Fibroblast of skin of left biceps (primary cell): ENCODE results near the gene KRTAP10-1.
"Not testable (repeated sequence)": the region's sequence is repeated elsewhere in the genome, so short reads cannot be mapped to it uniquely, and the experiment has no call there.

Experiments used
- DNase-seq, 2 experiments: peaks; one replicate each; pipeline ENCODE4 v3.0.0-alpha.2; 2013; ENCODE audit warnings: low read depth in 2 of 2

The KRTAP10-1 gene

DNA sequence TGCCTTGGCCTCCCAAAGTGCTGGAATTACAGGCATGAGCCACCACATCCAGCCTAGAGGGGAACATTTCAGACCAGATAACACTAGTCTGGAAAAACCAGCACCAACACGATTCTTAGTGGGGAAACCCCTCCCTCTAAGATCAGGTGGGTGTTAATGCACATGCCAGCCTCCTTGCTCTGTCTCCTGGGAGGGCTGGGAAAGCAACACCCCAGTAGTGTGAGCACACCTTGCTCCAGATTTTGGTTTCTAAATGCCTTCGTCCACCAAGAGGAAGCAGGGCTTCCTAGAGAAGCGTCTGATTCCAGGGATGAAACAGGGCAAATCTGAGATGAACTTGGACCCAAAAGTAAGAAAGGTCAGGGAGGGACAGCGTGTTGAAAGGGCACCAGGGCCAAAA is 31.3 kb upstream of the KRTAP10-1 start:
- DNase-seq: no peak

DNA sequence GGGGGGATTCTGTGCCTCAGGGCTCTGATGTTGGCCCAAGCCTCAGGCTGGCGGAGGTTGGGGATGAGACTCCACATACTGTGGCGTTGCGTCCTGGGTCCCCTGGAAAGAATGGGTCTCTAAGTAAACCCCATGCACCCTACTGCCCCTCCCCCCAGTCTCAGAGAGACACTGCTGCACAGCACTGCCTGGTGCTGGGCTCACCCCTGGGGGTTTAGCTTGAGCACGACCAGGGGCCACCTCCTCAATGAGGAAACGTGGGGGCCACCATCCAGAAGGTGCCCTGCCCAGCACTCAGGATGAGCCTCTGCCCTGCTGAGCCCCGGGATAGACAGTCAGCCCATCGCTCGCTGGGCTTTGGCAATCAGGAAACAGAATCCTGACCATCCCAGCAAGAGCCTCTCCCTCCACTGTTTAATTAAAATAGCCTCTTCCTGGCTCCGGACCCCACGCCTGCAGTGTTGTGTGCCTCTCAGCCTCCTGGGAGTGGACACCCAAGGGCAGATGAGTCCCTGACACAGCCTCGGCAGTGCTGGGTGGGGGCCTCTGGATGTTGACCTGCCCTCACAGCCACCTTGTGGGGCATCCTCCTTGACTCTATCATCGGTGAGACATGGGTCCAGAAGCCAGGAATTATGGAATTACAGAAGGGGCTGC is 30.0 kb upstream of the KRTAP10-1 start:
- DNase-seq: no peak

DNA sequence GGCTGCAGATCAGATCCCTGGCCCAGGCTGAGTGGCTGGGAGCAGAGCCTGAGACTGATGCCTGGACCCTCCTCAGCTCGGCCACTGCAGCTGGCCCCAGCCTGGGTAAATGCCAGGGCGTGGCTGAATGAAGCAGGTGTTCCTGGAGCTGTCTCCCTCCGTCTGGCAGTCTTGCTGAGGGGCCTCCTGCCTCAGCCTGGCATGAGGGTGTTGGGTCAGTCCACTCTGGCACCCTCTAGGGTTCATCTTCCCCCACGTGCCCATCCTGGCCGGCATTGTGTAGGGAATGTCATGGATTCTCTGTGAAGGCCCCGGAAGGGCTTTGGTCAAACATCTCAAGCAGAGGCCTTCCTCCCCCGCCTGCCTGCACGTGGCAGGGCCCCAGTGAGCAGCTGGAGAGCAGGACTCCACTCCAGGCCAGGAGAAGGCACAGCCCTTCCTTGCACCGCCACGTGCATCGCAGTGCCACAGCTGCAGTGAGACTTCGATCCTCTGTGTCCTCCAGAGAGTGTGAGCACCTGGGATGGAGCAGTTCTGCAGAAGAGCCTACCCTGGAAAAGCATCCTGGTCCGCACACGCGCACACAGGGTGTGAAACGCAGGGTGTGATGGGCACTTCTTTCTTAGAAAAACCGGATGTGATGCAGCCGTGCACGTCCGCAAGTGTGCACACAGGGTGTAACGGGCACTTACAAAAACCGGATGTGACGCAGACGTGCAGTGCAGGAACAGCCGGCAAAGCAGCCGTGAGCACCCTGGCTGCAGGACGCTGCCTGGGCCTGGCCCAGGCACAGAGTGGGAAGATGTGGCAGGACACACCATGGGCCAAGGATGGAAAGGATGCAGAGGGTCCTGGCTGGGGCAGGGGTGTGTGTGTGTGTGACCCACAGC is 28.9 kb upstream of the KRTAP10-1 start:
- DNase-seq: no peak

DNA sequence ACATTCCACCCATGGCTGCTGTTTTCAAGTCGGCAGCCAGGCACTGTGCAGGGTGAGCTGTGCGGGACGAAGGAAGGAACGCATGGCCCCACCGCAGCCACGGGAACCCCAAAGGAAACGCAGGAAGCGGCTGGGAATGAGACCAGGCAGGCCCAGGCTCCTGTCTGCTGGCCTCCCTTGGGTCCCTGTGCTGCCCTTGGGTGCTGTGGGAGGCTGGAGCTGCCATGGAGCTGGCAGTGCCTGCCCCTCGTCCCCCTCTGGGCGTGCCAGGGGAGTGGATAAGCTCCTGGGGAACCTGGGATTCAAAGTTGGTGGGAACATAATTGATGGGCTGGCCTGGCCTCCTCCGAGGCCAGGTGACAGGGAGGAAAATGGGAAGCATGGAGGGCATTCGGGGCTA is 28.3 kb upstream of the KRTAP10-1 start:
- DNase-seq: no peak

DNA sequence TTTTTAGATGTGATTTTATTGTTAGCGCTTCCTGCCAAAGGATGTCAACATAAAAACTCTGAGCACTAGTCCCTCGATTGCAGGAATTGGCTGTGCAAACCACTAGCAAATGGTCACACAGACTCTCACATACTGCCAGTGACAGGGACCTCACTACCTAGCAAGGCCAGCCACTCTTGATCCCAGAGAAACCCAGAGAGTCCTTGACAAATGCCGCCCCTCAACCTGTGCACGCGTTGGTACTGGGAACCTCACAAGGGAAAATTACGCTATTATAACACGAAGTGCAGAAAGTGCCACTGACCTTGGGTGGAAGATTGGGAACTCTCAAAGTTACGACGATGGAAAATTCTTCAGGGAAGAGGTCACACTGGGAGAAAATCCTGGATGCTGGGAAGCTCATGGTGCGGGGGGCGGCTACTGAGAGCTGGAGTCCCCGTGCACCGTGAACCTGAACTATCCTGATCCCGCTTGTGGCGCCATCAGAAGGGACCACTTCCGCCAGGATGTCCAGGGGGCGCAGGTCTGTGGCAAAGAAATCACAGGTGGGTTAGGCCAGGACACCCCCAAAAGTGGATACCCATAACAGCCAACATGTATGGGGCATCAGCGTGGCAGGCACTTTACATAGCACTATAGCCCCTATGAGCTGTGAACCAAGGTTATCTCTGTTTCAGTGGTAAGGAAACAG is 27.6 kb upstream of the KRTAP10-1 start:
- DNase-seq: no peak

DNA sequence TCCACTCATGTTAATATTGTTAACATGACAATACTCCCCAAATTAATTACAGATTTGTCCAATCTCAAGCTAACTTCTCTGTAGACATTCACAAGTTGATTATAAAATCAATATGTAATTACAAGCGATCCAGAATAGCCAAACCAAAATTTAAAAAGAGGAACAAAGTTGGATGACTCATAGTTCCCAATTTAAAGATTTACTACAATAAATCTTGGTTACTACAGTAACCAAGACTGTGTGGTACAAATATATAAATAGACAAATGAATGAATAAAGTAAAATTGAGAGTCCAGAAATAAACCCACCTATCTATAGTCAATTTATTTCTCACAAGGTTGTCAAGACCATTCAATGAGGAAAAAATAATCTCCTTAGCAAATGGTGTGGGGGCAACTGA is 26.4 kb upstream of the KRTAP10-1 start:
- DNase-seq: no peak

DNA sequence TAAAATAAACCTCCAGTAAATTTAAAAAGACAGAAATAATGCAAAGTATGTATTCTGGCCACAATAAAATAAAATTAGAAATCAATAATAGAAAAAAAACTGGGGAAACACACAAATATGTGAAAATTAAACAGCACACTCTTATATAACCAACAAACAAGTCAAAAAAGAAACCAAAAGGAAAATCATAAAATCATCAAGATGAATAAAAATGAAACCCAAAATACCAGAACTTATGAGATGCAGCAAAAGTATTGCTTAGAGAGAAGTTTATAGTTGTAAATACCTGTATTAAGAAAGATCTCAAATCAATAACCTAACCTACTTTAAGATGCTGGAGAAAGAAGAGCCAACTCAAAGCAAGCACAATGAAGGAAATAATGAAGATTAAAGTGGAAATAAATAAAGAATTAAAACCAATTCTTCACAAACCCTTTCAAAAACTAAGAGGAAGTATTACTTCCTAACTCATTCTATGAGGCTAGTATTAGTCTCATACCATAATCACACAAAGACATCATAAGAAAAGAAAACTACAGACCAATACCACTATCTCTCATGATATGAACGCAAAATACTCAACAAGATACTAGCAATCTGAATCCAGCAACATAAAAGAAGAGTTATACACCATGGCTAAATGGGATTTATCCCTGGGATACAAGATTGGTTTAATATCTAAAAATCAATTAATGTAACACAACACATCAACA is 25.0 kb upstream of the KRTAP10-1 start:
- DNase-seq: no peak

DNA sequence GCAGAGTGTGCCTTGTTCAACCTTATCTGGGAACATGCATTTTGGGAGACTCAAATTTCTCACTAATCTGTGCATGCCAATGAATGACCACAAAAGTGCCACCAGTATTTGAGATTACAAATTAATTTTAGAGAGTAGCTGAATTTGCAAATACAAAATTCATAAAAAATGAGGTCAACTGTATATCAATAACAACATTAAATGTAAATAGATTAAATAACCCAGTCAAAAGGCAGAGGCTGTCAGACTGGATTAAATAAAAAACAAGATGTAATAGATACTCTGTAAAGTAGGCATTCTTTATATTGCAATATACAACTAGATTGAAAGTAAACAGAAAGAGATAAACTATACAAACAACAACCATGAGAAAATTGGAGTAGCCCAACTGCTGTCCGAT is 24.1 kb upstream of the KRTAP10-1 start:
- no peak for DNase-seq

DNA sequence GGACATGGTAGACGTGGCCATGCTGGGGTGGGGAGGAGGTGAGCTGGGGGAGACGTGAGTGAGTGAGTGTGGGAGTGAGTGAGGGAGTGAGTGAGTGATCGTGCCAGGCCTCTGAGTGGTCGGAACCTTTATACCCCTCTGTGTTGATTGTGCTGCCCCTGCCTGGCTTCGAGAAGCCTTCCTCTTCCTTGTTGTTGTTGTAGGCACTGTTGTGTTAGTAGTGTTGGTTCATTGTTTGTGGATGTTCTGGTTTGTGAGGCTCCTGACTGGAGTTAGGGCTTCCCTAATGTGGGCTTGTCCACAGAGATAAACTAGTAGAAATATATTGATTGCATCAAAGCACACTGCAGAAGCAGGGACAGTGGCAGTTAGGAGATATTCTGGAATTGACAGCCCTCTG is 18.7 kb upstream of the KRTAP10-1 start, which contains the start of gene KRTAP10-3:
Gene KRTAP10-3, minus strand, starts transcription at position 101 of the 400 bp plus-strand sequence. Its CDS starts 80 bp downstream, at position 21.
- DNase-seq: no peak

DNA sequence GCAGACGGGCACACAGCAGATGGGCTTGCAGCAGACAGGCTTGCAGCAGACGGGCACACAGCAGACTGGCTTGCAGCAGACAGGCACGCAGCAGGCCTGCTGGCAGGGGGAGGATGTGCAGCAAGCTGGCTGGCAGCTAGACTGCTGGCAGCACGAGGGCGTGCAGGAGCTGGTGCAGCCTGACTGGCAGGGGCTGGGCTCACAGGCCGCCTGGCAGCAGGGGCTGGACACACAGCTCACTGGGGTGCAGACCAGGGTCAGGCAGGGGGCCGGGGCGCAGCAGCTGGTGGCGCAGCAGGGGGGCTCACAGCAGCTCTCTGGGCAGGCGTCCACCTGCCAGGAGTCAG is 18.3 kb upstream of the KRTAP10-1 start:
- DNase-seq: not testable (repeated sequence)

DNA sequence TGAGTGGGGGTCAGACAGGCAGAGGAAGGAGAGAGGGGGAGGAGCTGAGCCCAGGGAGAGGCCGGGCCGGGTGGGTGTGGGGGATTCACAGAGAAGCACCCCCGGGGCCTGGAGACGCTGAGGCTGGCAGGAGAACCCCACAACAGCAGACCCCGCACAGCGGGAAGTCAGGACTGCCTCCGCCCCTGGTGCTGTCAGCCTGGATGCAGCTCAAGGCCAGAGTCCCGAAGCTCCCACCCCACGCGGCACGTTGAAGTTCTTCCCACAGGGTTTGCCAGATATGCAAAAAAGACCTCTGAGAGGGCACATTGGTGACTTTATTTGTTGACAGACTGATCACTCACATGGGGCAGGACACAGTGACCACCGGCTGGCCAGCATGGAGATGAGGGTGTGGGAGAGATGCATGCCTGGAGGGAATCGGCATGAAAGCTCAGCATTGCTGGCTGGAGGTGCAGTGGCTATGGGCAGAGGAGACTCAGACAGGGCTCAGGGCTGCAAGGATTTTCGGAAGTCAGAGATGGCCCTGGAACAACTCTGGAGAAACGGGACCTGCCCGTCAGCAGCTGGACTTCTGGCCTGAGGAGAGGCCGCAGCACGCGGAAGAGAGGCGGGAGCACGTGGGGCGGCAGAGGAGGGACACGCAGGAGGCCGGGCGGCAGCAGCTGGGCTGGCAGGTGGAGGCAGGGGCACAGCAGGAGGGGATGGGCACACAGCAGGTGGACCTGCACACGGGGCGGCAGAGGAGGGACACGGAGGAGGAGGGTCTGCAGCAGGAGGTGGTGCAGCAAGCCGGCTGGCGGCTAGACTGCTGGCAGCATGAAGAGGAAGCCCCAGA is 17.7 kb upstream of the KRTAP10-1 start:
- no peak for DNase-seq

DNA sequence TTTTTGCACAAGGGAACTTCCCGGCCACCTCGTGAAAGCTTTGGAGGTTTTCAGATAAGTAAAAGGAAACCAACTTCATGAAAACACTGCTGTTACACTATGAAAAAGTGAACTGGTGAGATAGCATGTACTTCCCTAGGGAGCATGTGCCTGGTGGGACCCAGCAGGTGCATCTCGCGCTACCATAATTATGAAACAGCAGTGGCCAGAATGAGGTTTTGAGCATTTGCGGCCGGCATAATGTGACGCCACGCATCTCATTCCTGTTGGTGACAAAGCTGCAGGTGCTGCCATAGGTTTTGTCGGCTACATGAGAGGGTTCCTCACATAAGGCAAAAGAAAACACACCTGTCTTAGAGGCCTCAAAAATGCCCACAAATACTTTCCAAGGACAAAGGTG is 16.9 kb upstream of the KRTAP10-1 start:
- DNase-seq: no peak

DNA sequence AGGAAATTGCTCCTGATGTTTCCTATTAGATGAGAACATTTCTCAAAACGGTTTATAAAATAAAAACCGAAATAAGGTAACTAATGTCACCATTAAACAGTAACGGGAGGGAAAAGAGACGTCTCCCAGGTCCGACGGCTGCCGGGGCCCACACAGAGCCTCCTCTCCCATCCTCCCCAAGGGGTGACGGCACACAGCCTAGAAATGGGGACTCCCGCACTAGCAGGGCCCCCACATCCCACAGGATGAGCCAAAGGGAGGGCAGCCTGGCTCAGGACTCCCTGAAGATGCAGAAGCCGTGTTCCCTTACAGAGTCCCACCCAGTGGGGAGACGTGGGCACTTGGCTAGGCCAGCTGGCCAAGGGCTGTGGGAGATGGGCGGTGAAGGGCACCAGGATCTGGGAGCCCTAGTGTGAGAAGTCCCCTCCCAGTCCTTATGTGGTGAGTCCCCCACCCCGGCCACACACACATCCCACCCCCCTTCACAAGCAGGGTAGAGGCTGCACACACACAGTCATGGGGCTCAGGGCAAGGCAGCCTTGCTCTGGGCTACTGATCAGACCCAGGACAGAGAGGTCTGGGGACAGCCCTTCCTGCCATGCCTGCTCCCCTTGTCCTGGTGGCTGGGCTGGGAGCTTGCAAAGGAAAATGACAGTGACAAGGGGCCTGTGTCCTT is 15.3 kb upstream of the KRTAP10-1 start:
- no peak for DNase-seq

DNA sequence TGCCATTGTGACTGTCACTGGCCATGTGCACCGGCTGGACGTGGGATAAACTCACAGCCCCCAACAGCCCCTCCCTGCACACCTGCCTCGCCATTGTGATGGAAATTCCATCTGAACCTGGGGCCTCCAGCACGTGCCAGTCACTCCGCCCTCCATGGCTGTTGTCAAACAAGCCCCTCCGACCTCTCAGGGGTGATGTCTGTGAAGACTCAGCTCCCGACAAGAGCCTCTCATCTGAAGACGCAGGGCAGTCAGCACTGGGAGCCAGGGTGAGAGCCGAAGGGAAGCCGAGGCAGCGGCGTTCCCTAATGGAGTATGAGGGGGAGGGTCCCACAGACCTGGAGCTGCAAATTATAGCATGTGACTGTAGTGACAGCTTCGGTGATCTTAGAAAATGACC is 12.7 kb upstream of the KRTAP10-1 start:
- no peak for DNase-seq

DNA sequence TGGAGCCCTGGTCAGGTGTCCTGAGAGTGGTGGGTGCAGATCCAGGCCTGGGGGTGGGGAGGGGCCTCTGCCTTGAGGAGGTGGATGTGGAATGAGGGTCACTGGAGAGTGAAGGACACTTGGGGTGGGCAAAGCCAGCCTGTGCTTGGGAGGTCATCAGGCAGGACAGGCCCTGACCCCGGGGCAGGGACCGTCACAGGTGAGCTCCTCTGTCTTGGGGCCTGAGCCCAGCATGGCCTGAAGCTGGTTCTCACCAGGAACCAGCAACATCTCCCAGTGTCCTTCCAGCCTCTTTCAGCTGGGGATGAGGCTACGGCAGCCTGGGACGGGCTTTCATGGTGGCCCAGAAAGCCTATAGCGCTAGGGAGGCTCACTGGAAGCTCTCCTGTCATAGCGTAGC is 12.1 kb upstream of the KRTAP10-1 start:
- no peak for DNase-seq

DNA sequence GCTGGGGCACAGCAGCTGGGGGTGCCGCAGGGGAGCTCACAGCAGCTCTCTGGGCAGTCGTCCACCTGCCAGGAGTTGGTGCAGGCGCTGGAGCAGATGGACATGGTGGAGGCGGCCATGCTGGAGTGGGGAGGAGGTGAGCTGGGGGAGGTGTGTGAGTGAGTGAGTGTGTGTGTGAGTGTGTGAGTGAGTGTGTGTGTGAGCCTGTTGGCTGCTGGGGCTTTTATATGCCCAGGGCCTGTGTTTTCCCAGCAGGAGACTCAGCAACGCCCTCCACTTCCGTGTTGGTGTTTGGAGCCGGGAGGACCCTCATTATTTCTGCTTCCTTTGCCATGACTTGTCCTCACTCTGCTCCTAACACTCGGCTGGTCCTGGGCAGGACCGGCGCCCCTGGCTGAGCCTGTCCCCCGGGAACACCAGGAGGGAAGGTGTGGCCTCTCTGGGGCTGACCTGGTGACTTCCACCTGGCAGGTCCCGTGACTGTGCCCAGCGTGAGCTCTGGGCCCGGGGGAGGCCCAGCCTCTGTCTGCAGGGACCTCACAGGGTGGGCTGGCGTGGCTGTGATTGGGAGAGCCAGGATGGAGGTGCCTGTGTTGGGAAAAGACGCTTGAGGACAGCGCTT is 11.5 kb upstream of the KRTAP10-1 start, which contains the start of gene KRTAP10-2:
Gene KRTAP10-2, minus strand, starts transcription at position 166 of the 622 bp plus-strand sequence. Its CDS starts 47 bp downstream, at position 119.
- no peak for DNase-seq

DNA sequence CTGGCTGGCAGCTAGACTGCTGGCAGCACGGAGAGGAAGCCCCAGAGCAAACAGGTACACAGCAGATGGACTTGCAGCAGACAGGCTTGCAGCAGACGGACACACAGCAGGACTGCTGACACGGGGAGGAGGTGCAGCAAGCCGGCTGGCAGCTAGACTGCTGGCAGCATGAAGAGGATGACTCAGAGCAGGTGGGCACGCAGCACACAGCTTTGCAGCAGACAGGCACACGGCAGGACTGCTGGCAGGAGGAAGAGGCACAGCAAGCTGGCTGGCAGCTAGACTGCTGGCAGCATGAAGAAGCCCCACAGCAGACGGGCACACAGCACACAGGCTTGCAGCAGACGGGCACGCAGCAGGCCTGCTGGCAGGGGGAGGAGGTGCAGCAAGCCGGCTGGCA is 10.8 kb upstream of the KRTAP10-1 start:
- no peak for DNase-seq

DNA sequence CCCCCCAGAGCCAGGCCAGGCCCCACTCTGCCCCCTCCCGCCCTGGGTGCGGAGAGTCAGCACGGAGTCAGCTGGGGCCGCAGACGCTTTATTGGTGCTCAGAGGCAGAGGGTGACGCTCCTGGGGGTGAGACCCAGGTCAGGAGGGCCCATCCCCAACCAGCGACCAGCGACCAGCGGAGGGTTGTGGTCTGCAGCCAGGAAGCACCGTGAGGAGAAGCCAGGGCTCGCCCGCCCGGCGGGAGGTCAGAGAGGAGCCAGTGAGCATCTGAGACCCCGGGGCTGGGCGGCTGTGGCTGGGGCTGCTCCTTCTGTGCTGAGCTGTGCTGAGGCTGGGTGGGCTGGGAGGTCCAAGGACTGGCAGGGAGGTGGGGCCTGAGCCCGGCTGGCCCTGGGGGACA is 10.3 kb upstream of the KRTAP10-1 start:
- DNase-seq: not testable (repeated sequence)

DNA sequence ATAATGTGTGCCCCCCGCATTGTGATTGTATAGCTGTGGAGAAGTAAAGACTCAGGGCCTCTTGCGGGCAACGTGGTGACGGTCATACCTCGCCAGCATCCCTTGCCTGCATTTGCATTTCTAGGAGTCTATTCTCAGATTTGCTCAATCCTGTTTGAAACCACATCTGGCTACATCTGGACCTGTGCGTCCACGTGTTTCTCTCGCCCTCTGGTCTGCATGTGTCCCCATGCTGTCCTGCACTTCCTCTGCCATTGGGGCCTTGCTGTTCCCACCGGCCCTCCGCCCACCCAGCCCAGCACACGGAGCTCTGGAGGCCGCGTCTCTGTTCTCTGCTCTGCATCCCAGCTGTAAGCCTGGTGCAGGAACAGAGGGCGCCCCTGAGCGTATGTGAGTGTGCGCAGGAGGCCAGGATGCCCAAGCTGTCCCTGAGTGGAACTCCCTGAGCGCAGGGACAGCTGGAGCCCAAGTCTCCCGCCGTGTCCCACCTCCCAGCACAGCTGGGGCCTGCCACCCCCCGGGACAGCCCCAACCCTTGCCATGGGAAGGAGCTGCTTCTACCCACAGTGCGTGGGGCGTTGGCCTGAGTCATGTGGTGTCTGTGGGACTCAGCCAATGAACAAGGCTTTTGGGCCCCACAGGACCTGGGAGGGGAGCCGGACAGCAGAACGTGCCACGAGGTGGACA is 9.7 kb upstream of the KRTAP10-1 start:
- DNase-seq: no peak
